Activated T-cell treated with anti-CD3 and anti-CD28 coated beads, Interleukin-2, amount 50 U/mL, for 72 hours (primary cell): Measurements from ENCODE around the gene HDAC10. TPM values are rescaled to one million over a fixed set of nuclear protein-coding genes. Genes with fewer than 3 reads are reported as not detected.
A peak's percentile ranks its signal among the peaks of the same experiment; 100 is the strongest.

Source experiments
- ATAC-seq, 2 donors: fragments of 150-1000 bp; cut with Tn5 transposase; replicated peaks in 1 of 2; 2 replicates each; pipeline ENCODE4 v1.10.0; 2021; ENCODE audit warnings: moderate library complexity in 2 of 2, mild to moderate bottlenecking in 1 of 2
- DNase-seq, 2 donors: peaks; one replicate each; pipeline ENCODE4 v3.0.0; 2021 to 2022; ENCODE audit warnings: mixed read lengths in 1 of 2
- H3K27ac Mint-ChIP-seq: one replicate; pipeline ENCODE4 v1.8.0; 2022; ENCODE audit warnings: mild to moderate bottlenecking, moderate library complexity, mixed read lengths
- H3K27me3 Mint-ChIP-seq: one replicate; pipeline ENCODE4 v1.8.0; 2022; ENCODE audit warnings: low read depth, mixed read lengths
- H3K36me3 Mint-ChIP-seq, 2 donors: one replicate each; pipeline ENCODE4 v1.8.0; 2022; ENCODE audit warnings: mixed read lengths in 2 of 2, mild to moderate bottlenecking in 1 of 2; ENCODE audit not compliant: insufficient read depth in 2 of 2
- H3K4me1 Mint-ChIP-seq: one replicate; pipeline ENCODE4 v1.8.0; 2022; ENCODE audit warnings: low read depth, mixed read lengths
- H3K4me3 Mint-ChIP-seq, 2 donors: one replicate each; pipeline ENCODE4 v1.8.0; 2022; ENCODE audit warnings: mild to moderate bottlenecking in 2 of 2, mixed read lengths in 2 of 2, moderate library complexity in 2 of 2
- H3K9me3 Mint-ChIP-seq, 2 donors: one replicate each; pipeline ENCODE4 v1.8.0; 2022; ENCODE audit warnings: mixed read lengths in 2 of 2
- total RNA-seq, 2 donors: library from RNA; stranded (reverse); gene quantifications; one replicate each; pipeline ENCODE4 v1.2.3, GENCODE V29; 2022

HDAC10 gene
- total RNA-seq, 2 donors from 2014 or later = 52.1 to 57.4 TPM

- peaks cover 22% of the 10 kb centered on the region for H3K27me3 Mint-ChIP-seq
- H3K4me3 Mint-ChIP-seq = peak overlapping the region; percentile 77 to 83
Measured at GRCh38 chr22:50292643-50293440, 41.8 kb upstream of the HDAC10 start.

GRCh38 chr22:50289942-50290630 lies 39.0 kb upstream of the HDAC10 start:
- peaks cover 22% of the 10 kb centered on the region for H3K27me3 Mint-ChIP-seq
- H3K4me3 Mint-ChIP-seq = no peak overlapping the region
- DNase-seq (no peak), ATAC-seq (no peak)
- H3K9me3 Mint-ChIP-seq = no peaks in the 10 kb centered on the region
- H3K36me3 Mint-ChIP-seq = no peaks in the 10 kb centered on the region
- H3K4me1 Mint-ChIP-seq = peaks cover 8% of the 10 kb centered on the region
- no peak overlapping the region for H3K27ac Mint-ChIP-seq

More at GRCh38 chr22:50292643-50293440, 41.8 kb upstream of the HDAC10 start:
- Mint-ChIP-seq H3K9me3 (no peaks in the 10 kb centered on the region), H3K27ac (peak overlapping the region; percentile 83), H3K36me3 (no peaks in the 10 kb centered on the region), H3K4me1 (peaks cover 8% of the 10 kb centered on the region)
- DNase-seq (no peak), ATAC-seq (peak; percentile 27 to 50)

- no peaks in the 10 kb centered on the region for H3K9me3 Mint-ChIP-seq
- DNase-seq = no peak
- no peak overlapping the region for H3K4me3 Mint-ChIP-seq
- no peak for ATAC-seq
- H3K27me3 Mint-ChIP-seq = peaks cover 22% of the 10 kb centered on the region
- H3K4me1 Mint-ChIP-seq = peaks cover 8% of the 10 kb centered on the region
- no peak overlapping the region for H3K27ac Mint-ChIP-seq
- H3K36me3 Mint-ChIP-seq = no peaks in the 10 kb centered on the region
Measured at GRCh38 chr22:50289151-50289941, 38.3 kb upstream of the HDAC10 start.

GRCh38 chr22:50287731-50288130 lies 36.7 kb upstream of the HDAC10 start:
- Mint-ChIP-seq H3K9me3 (no peaks in the 10 kb centered on the region), H3K4me1 (peaks cover 5% of the 10 kb centered on the region)

GRCh38 chr22:50286701-50287318 lies 35.7 kb upstream of the HDAC10 start:
- Mint-ChIP-seq H3K4me3 (no peak overlapping the region), H3K36me3 (no peaks in the 10 kb centered on the region), H3K4me1 (no peaks in the 10 kb centered on the region), H3K9me3 (no peaks in the 10 kb centered on the region), H3K27me3 (peaks cover 10% of the 10 kb centered on the region), H3K27ac (no peak overlapping the region)
- DNase-seq (no peak), ATAC-seq (no peak)

More at GRCh38 chr22:50287731-50288130, 36.7 kb upstream of the HDAC10 start:
- H3K4me3 Mint-ChIP-seq = no peak overlapping the region
- ATAC-seq = no peak
- peaks cover 19% of the 10 kb centered on the region for H3K27me3 Mint-ChIP-seq
- no peak for DNase-seq
- no peaks in the 10 kb centered on the region for H3K36me3 Mint-ChIP-seq
- no peak overlapping the region for H3K27ac Mint-ChIP-seq

- Mint-ChIP-seq H3K9me3 (no peaks in the 10 kb centered on the region), H3K27ac (no peak overlapping the region), H3K4me3 (no peak overlapping the region), H3K36me3 (no peaks in the 10 kb centered on the region), H3K27me3 (peaks cover 4% of the 10 kb centered on the region), H3K4me1 (no peaks in the 10 kb centered on the region)
- DNase-seq = no peak
- ATAC-seq = no peak
Measured at GRCh38 chr22:50286275-50286674, 35.2 kb upstream of the HDAC10 start.

GRCh38 chr22:50285568-50286229 lies 34.6 kb upstream of the HDAC10 start:
- Mint-ChIP-seq H3K9me3 (no peaks in the 10 kb centered on the region), H3K4me1 (no peaks in the 10 kb centered on the region), H3K27ac (no peak overlapping the region), H3K36me3 (no peaks in the 10 kb centered on the region), H3K4me3 (no peak overlapping the region), H3K27me3 (no peaks in the 10 kb centered on the region)
- ATAC-seq (no peak), DNase-seq (no peak)

GRCh38 chr22:50284479-50284878 lies 33.4 kb upstream of the HDAC10 start:
- Mint-ChIP-seq H3K27me3 (no peaks in the 10 kb centered on the region), H3K27ac (no peak overlapping the region), H3K9me3 (no peaks in the 10 kb centered on the region), H3K4me3 (no peak overlapping the region), H3K4me1 (no peaks in the 10 kb centered on the region), H3K36me3 (no peaks in the 10 kb centered on the region)
- DNase-seq (no peak), ATAC-seq (no peak)

- Mint-ChIP-seq H3K27me3 (no peaks in the 10 kb centered on the region), H3K9me3 (no peaks in the 10 kb centered on the region), H3K27ac (no peak overlapping the region), H3K36me3 (no peaks in the 10 kb centered on the region), H3K4me1 (no peaks in the 10 kb centered on the region), H3K4me3 (no peak overlapping the region)
- no peak for DNase-seq
- ATAC-seq = no peak
Measured at GRCh38 chr22:50283821-50284220, 32.8 kb upstream of the HDAC10 start.

GRCh38 chr22:50282361-50283155 lies 31.5 kb upstream of the HDAC10 start:
- no peaks in the 10 kb centered on the region for H3K27me3 Mint-ChIP-seq
- no peaks in the 10 kb centered on the region for H3K4me1 Mint-ChIP-seq
- ATAC-seq (no peak), DNase-seq (no peak)
- H3K9me3 Mint-ChIP-seq = no peaks in the 10 kb centered on the region
- no peak overlapping the region for H3K4me3 Mint-ChIP-seq
- no peaks in the 10 kb centered on the region for H3K36me3 Mint-ChIP-seq
- no peak overlapping the region for H3K27ac Mint-ChIP-seq

GRCh38 chr22:50281957-50282356 lies 30.9 kb upstream of the HDAC10 start:
- DNase-seq (no peak), ATAC-seq (no peak)
- Mint-ChIP-seq H3K27ac (no peak overlapping the region), H3K4me3 (no peak overlapping the region), H3K36me3 (no peaks in the 10 kb centered on the region), H3K4me1 (no peaks in the 10 kb centered on the region), H3K27me3 (no peaks in the 10 kb centered on the region), H3K9me3 (no peaks in the 10 kb centered on the region)

- Mint-ChIP-seq H3K27ac (no peak overlapping the region), H3K27me3 (no peaks in the 10 kb centered on the region), H3K4me3 (no peak overlapping the region), H3K36me3 (no peaks in the 10 kb centered on the region), H3K9me3 (no peaks in the 10 kb centered on the region), H3K4me1 (no peaks in the 10 kb centered on the region)
- DNase-seq (no peak), ATAC-seq (no peak)
Measured at GRCh38 chr22:50281384-50281760, 30.3 kb upstream of the HDAC10 start.
